Limb (tissue), 2 donors: ENCODE results near the gene RCSD1.

Experiments
- DNase-seq, 2 donors: peaks; one replicate each; pipeline ENCODE4 v3.0.0-alpha.2; 2016; ENCODE audit errors: extremely low spot score in 2 of 2

Gene RCSD1

GRCh38 chr1:167665469-167665868, 35.4 kb downstream of the RCSD1 start:
- DNase-seq: no peak

DNA sequence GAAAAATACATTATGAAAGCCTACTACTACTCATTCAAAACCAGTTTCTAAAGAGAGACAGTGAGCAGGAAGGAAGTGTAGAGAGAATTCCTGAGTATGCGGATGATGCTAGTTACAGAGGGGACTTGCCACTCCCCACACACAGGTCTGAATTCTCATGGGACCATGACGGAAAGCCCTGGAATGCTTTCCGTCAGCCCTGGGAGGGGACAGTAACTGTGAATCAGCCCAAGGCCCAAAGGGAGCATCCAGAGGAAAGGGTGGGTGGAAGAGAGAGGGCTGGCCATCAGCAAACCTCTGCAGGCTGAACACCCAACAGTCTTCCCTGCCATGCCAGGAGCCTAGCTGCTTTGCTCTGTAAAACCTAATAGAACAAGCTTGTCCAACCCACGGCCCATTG, 36.4 kb downstream of the RCSD1 start:
- DNase-seq: no peak

- DNase-seq: no peak
Observed at GRCh38 chr1:167667536-167667935, 37.5 kb downstream of the RCSD1 start.

DNA sequence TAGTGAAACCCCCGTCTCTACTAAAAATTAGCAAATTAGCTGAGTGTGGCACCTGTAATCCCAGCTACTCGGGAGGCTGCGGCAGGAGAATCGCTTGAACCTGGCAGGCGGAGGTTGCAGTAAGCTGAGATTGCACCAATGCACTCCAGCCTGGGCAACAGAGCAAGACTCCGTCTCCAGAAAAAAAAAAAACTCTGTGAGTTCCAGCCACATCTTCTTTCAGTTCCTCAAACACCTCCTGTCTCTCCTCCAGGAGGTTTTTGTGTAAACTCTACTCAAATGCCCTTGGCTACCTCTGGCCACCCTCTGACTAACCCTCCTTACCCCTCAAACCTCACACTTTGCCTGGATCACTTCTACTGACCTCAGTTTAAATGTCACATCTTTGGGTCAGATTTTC, 38.1 kb downstream of the RCSD1 start:
- no peak for DNase-seq

GRCh38 chr1:167669209-167670124, 39.4 kb downstream of the RCSD1 start:
- DNase-seq: no peak

- DNase-seq: no peak
Observed at GRCh38 chr1:167670563-167670962, 40.5 kb downstream of the RCSD1 start.

DNA sequence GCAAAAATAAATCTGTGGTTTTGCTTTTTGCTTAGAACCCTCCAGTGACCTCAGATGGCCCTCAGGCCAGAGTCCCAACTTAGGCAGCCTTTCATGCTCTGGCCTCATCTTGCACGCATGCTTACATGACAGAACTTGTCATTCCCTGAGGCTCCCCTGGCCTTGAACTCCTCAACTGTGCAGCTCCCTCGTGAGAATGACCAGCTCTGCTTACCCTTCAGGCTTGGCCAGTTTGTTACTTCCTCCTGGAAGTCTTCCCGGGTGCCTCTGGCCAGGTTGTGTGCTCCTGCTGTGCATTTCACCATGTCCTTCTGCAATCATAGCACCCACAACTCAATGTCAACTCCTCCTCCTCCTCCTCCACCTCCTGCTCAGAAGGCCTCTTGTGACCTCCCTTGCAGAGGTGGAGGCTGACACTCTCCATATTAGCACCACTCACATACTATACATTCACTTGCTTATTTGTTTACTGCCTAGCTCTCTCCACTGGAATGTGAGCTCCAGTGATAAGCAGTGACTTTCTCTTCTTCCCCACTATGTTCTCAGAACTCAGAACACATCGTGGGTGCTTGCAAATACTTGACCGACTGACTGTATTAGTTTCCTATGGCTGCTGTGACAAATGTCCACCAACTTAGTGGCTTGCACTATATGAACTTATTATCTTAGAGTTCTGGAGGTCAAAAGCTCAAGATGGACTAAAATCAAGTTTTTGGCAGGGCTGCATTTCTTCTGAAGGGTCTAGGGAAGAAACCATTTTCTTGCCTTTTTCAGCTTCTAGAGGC, 41.9 kb downstream of the RCSD1 start:
- no peak for DNase-seq

DNA sequence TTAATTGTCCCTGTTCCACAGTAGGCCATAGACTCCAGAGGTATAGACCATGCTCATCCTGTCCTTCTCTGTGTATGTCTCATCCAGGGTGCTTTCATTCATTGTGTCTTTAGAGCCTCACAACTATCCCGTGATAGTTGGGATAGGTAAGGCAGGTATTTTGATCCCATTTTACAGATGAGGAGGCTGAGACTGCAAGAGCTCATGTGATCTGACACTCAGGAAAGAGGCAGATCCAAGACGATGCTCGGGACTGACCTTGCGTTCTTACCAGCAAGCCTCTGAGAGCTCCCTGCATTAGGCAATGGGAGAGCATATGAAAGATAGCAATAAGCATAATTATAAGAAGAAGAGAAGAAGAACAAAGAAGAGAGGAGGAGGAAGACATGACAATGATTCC, 42.8 kb downstream of the RCSD1 start:
- DNase-seq: no peak

DNA sequence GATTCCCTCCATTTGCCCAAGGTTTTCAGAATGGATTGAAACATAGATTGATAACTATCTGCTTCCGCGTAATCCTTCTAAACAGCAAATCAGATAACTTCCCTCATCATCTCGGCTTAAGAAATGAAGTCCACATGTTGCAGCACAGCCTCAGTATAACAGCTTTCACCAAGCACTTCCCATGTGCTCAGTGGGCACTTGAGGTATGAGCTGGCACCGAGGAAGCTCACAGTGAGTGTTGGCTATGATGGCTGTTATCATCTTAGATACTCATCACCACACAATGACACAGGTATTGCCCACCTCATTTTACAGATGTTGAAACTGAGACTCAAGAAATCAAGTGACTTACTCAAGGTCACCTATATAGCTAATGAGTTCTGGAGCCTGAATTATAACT, 43.2 kb downstream of the RCSD1 start:
- no peak for DNase-seq

DNA sequence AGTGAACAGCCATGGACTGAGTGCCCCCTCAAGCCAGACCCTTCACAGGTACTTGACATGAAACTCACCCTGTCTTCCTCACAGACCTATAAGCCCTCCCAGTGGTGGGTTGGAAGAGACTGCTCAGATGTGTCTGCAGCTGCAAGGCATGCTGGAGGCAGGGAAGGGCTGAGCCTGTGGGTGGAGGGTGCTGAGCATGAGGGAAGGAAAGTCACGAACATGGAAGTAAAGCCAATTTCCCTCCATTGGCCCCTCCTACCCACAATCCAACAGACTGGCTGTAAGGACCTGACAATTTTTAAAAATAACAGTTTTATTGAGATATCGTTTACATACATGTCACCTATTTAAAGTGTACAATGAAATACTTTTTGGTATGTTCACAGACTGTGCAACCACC, 44.1 kb downstream of the RCSD1 start:
- no peak for DNase-seq

DNA sequence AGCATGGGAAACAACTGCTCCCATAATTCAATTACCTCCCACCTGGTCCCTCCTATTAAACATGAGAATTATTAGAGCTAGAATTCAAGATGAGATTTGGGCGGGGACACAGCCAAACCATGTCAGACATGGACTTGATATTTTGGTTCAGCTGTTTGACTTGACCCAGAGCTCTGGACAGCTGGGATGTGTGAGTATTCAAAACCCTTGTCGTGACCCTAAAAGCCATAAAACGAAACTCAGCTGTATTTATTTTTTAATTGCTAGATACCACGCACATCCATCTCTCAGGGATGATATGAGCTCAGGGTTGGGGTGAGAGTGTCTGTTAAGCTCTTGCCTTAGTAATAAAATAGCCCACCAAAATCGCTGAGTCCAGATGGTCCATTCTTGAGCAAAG, 45.4 kb downstream of the RCSD1 start:
- DNase-seq: no peak

GRCh38 chr1:167676205-167676915, 46.3 kb downstream of the RCSD1 start:
- DNase-seq: no peak

GRCh38 chr1:167676916-167677848, 47.1 kb downstream of the RCSD1 start:
- no peak for DNase-seq

DNA sequence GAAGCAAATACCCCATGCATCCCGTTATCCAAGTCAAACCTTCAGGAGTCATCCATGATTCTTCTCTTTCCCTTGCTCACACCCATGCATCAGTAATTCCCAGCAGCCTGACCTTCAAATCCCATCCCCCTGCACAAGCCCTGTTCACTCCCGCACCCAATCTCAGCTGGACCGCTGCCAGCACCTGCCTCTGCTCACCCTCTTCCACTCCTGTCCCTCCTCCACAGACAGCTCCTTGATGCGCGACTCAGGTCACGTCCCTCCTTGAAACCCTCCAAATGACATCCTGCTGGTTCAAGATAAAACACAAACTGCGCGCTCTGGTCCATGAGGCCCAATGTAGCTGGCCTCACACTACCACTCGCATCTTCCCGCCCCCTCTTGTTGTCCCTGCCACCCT, 48.4 kb downstream of the RCSD1 start:
- no peak for DNase-seq

DNA sequence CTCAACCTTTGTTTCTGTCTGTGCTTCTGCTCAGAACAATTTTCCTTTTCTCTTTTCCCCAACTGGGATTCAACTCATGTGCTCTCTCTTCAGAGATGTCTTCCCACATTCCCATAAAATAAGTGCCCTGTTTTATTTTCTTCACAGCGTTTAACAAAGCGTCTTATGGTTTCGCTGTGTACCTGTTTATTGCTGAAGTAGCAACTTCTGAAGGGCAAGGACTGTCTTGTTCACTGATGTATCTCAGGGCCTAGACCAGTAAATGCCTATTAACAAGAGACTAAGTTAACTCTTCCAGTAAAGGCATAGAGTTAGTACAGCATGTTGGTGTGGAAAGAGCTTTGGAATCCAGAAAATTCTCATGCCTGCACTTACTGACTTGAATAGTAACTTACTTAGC, 48.8 kb downstream of the RCSD1 start:
- no peak for DNase-seq

DNA sequence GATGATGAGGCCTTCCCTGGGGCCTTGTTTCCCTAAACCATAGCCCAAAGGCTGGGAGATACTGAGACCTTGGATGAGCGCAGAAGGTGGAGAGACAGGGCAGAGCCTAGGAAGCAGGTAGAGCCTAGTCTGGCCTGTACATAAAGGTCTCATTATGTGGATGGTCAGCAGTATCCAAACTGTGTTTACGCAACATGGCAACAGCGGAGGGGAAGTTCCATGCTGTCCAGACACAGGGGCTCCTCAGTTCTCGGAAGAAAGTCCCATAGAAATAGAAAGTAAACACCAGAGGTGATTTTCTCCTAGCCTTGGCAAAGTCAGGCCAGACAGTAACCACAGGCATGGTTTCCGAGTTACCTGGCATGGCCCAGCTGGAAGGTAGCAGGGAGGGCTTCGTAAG, 49.7 kb downstream of the RCSD1 start:
- no peak for DNase-seq

DNA sequence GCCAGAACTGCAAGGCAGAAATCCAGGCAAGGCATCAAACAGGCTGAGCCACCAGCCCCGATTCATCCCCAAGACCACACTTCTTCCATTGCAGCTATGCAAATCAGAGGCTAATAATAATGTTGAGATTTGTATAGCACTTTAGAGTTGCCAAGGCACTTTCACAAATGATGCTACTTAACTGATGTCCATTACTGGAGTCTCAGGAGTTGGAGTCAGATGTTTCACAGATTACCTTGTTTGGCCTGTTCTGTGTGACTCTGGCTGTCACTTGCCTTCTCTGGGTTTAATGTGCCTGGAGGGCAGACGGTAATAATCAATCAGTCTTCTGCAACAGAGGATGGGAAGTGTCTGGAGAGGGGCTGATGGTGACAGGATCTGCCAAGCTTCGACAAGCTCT, 51.0 kb downstream of the RCSD1 start:
- no peak for DNase-seq

- DNase-seq: peak in 1 of 2 donors; percentile 37
Observed at GRCh38 chr1:167681451-167682098, 51.5 kb downstream of the RCSD1 start.

- DNase-seq: no peak
Observed at GRCh38 chr1:167683226-167683625, 53.2 kb downstream of the RCSD1 start.
